SKM-1 (cell line): ENCODE results near the gene THBS2.

ENCODE experiments used
- DNase-seq: peaks from one replicate; lab custom pipeline; 2025; ENCODE audit not compliant: unreplicated experiment; lab: John Stamatoyannopoulos, UW

Gene THBS2

DNA sequence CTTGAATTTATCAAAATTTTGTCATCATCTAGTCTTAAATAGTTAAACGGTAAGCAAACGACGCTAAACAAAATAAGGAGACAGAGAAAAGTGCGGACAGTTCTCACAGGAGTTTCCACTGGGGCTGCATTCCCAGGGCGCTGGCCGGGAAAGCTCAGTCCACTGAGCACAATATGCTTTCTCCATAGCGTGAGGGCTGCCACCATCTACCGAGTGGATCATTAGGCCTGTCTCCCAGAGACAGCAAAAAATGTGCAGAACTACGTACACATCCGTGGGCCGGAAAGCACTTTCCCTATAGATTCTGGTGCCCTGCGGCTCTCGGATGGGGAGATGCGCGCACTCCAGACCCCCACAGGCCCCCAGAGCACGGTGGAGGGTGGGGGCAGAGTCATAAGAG lies 84.9 kb downstream of the THBS2 start:
- no peak for DNase-seq

GRCh38 chr6:169168302-169168630 lies 85.4 kb downstream of the THBS2 start:
- DNase-seq: no peak

DNA sequence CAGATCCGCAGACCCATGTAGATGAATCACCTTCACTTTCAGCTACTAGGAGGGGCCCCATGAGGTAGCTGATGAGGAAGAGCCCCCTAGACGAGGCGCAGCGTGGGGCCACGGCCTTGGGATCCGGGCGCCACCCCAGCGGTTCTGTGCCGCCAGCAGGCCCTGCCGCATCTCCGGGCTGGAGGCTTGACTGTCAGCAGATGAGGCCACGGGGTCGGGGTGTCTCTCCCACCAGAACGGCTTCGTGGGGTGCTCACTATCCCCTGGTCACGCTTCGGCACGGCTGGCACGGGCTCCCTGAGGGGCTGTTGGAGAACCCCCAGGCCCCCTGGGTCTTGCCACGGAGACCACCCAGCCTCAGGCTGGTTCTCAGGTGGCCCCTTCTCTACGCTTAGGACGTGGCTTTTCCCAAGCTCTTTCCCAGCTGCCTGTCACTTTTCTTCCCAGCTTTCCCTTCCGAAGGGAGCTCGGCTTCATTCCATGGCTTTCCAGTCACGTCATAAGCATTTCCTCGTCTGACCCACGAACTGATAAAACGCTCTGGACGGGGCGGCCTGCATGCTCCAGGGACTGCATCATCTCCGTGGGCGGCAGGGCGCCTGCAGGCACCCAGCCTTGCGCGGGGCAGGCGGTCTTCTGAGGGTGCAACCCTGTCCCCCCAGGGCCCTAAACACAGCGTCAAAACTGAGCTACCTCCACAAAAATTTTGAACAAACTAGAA lies 85.9 kb downstream of the THBS2 start:
- no peak for DNase-seq

GRCh38 chr6:169166896-169167580 lies 86.6 kb downstream of the THBS2 start:
- DNase-seq: no peak
